HG03159 (cell line): Measurements from ENCODE around the gene MRE11.

Experiments used
- ATAC-seq: cut with Tn5 transposase; IDR thresholded peaks from one replicate; pipeline ENCODE4 v1.9.1; 2021; ENCODE audit warnings: mild to moderate bottlenecking, moderate library complexity; ENCODE audit not compliant: unreplicated experiment

The MRE11 gene

GRCh38 chr11:94493281-94494125 lies at the start of gene MRE11, which contains the start of gene ANKRD49:
TSS of gene MRE11 (minus strand) at chr11:94493844. CDS start at chr11:94492801, 1,043 bp downstream.
TSS of gene ANKRD49 (plus strand) at chr11:94493984. CDS start at chr11:94496694, 2,710 bp downstream.
- ATAC-seq: peak; percentile 100

GRCh38 chr11:94539420-94539819 lies 45.8 kb upstream of the MRE11 start:
- no peak for ATAC-seq

- ATAC-seq: no peak
Observed at GRCh38 chr11:94537031-94537600, 43.5 kb upstream of the MRE11 start.

- no peak for ATAC-seq
Observed at GRCh38 chr11:94536386-94536785, 42.7 kb upstream of the MRE11 start.

- ATAC-seq: no peak
Observed at GRCh38 chr11:94533696-94534630, 40.3 kb upstream of the MRE11 start.

- no peak for ATAC-seq
Observed at GRCh38 chr11:94533206-94533605, 39.6 kb upstream of the MRE11 start.

- no peak for ATAC-seq
Observed at GRCh38 chr11:94532211-94532610, 38.6 kb upstream of the MRE11 start.

- ATAC-seq: no peak
Observed at GRCh38 chr11:94528551-94528950, 34.9 kb upstream of the MRE11 start.

GRCh38 chr11:94526645-94527438 lies 33.2 kb upstream of the MRE11 start:
- no peak for ATAC-seq

GRCh38 chr11:94525546-94526324 lies 32.1 kb upstream of the MRE11 start:
- ATAC-seq: no peak

- no peak for ATAC-seq
Observed at GRCh38 chr11:94524341-94524740, 30.7 kb upstream of the MRE11 start.

- ATAC-seq: no peak
Observed at GRCh38 chr11:94521684-94522083, 28.0 kb upstream of the MRE11 start.

GRCh38 chr11:94519478-94520084 lies 25.9 kb upstream of the MRE11 start:
- ATAC-seq: peak; percentile 49

GRCh38 chr11:94518300-94518699 lies 24.7 kb upstream of the MRE11 start:
- ATAC-seq: no peak

GRCh38 chr11:94516725-94517124 lies 23.1 kb upstream of the MRE11 start:
- no peak for ATAC-seq

- ATAC-seq: no peak
Observed at GRCh38 chr11:94515398-94515797, 21.8 kb upstream of the MRE11 start.

- ATAC-seq: no peak
Observed at GRCh38 chr11:94513091-94513490, 19.4 kb upstream of the MRE11 start.

GRCh38 chr11:94511932-94512781 lies 18.5 kb upstream of the MRE11 start, which contains the start of gene C11orf97:
TSS of gene C11orf97 (plus strand) at chr11:94512461. CDS start at chr11:94512529, 68 bp downstream.
- ATAC-seq: peak; percentile 84
